H9 (cell line): ENCODE results near the gene AGR3. TPM values are rescaled to one million over a fixed set of nuclear protein-coding genes. Genes with fewer than 3 reads are reported as not detected.

Experiments used
- DNase-seq: peaks from one replicate; pipeline ENCODE4 v3.0.0-alpha.2; 2017
- H2AFZ ChIP-seq: one replicate; pipeline ENCODE4 v1.6.1; 2013; ENCODE audit warnings: mild to moderate bottlenecking, low read length, control low read depth, moderate library complexity
- H2AK5ac ChIP-seq: 2 replicates; pipeline ENCODE4 v1.6.1; 2013; ENCODE audit warnings: low read length, control low read depth, mixed read lengths; ENCODE audit not compliant: insufficient read length
- H2BK120ac ChIP-seq: one replicate; pipeline ENCODE4 v1.6.1; 2013; ENCODE audit warnings: low read depth, mild to moderate bottlenecking, low read length, control low read depth, inconsistent platforms; ENCODE audit not compliant: poor library complexity, severe bottlenecking
- H2BK12ac ChIP-seq: 2 replicates; pipeline ENCODE4 v1.6.1; 2013; ENCODE audit warnings: low read length, control low read depth, mixed read lengths, low read depth; ENCODE audit not compliant: insufficient read length
- H2BK15ac ChIP-seq: 2 replicates; pipeline ENCODE4 v1.6.1; 2013; ENCODE audit warnings: low read depth, low read length, control low read depth
- H2BK20ac ChIP-seq: one replicate; pipeline ENCODE4 v1.6.1; 2013; ENCODE audit warnings: low read depth, mild to moderate bottlenecking, low read length, control low read depth, inconsistent platforms; ENCODE audit not compliant: poor library complexity, severe bottlenecking
- H2BK5ac ChIP-seq: 2 replicates; pipeline ENCODE4 v1.6.1; 2013; ENCODE audit warnings: low read length, control low read depth, mixed read lengths; ENCODE audit not compliant: insufficient read length
- H3K14ac ChIP-seq: 2 replicates; pipeline ENCODE4 v1.6.1; 2013; ENCODE audit warnings: low read length, control low read depth; ENCODE audit not compliant: insufficient read depth
- H3K18ac ChIP-seq: 2 replicates; pipeline ENCODE4 v1.6.1; 2013; ENCODE audit warnings: low read depth, mild to moderate bottlenecking, mixed read lengths, low read length, control low read depth; ENCODE audit not compliant: insufficient read length
- H3K23ac ChIP-seq: 2 replicates; pipeline ENCODE4 v1.6.1; 2013; ENCODE audit warnings: low read length, control low read depth, mixed read lengths, low read depth; ENCODE audit not compliant: insufficient read length
- H3K23me2 ChIP-seq: 2 replicates; pipeline ENCODE4 v1.6.1; 2013; ENCODE audit warnings: low read depth, mild to moderate bottlenecking, mixed read lengths, low read length, control low read depth; ENCODE audit not compliant: insufficient read length, poor library complexity, severe bottlenecking
- H3K27ac ChIP-seq: 2 replicates; pipeline ENCODE4 v1.5.1; 2013; ENCODE audit warnings: low read length, control low read depth, mixed read lengths, low read depth; ENCODE audit not compliant: insufficient read length
- H3K27me3 ChIP-seq: 2 replicates; pipeline ENCODE4 v1.6.1; 2013; ENCODE audit warnings: low read length, control low read depth, inconsistent platforms; ENCODE audit not compliant: insufficient read depth
- H3K4ac ChIP-seq: 2 replicates; pipeline ENCODE4 v1.6.1; 2013; ENCODE audit warnings: low read depth, mild to moderate bottlenecking, control low read depth, inconsistent platforms, low read length, moderate library complexity
- H3K4me1 ChIP-seq: 2 replicates; pipeline ENCODE4 v1.6.1; 2013; ENCODE audit warnings: low read length, control low read depth, inconsistent platforms; ENCODE audit not compliant: insufficient read depth
- H3K4me2 ChIP-seq: 2 replicates; pipeline ENCODE4 v1.6.1; 2013; ENCODE audit warnings: low read length, control low read depth, mixed read lengths; ENCODE audit not compliant: insufficient read length, insufficient read depth
- H3K56ac ChIP-seq: 2 replicates; pipeline ENCODE4 v1.6.1; 2013; ENCODE audit warnings: low read depth, mild to moderate bottlenecking, mixed read lengths, low read length, control low read depth; ENCODE audit not compliant: insufficient read length
- H3K79me1 ChIP-seq: 2 replicates; pipeline ENCODE4 v1.6.1; 2013; ENCODE audit warnings: low read depth, mild to moderate bottlenecking, moderate library complexity, low read length, control low read depth, inconsistent platforms; ENCODE audit not compliant: insufficient read depth, poor library complexity, severe bottlenecking
- H3K79me2 ChIP-seq: 2 replicates; pipeline ENCODE4 v1.6.1; 2013; ENCODE audit warnings: low read length, control low read depth, inconsistent platforms; ENCODE audit not compliant: insufficient read depth
- H3K9ac ChIP-seq: 2 replicates; pipeline ENCODE4 v1.6.1; 2013; ENCODE audit warnings: low read length, control low read depth, mixed read lengths; ENCODE audit not compliant: insufficient read length; ENCODE audit errors: extremely low read depth
- H3K9me3 ChIP-seq: one replicate; pipeline ENCODE4 v1.6.1; 2013; ENCODE audit warnings: low read depth, low read length, inconsistent platforms; ENCODE audit not compliant: control insufficient read depth
- H3T11ph ChIP-seq: one replicate; pipeline ENCODE4 v1.6.1; 2013; ENCODE audit warnings: mild to moderate bottlenecking, low read length, control low read depth, inconsistent platforms
- H4K20me1 ChIP-seq: one replicate; pipeline ENCODE4 v1.6.1; 2013; ENCODE audit not compliant: control insufficient read depth, insufficient read length, insufficient read depth
- H4K5ac ChIP-seq: 2 replicates; pipeline ENCODE4 v1.6.1; 2013; ENCODE audit warnings: low read depth, mild to moderate bottlenecking, mixed read lengths, low read length, control low read depth; ENCODE audit not compliant: insufficient read length
- H4K8ac ChIP-seq: replicated peaks from 2 replicates; pipeline ENCODE4 v1.6.1; 2013; ENCODE audit warnings: low read length, control low read depth, mixed read lengths, low read depth; ENCODE audit not compliant: insufficient read length
- H4K91ac ChIP-seq: 2 replicates; pipeline ENCODE4 v1.6.1; 2013; ENCODE audit warnings: low read depth, mild to moderate bottlenecking, moderate library complexity, mixed read lengths, low read length, control low read depth; ENCODE audit not compliant: insufficient read length
- H3K27ac Mint-ChIP-seq, 3 experiments: 2 replicates in 2 of 3; 3 replicates in 1 of 3; pipeline ENCODE4 v1.8.0; 2020 to 2021; ENCODE audit warnings: mixed read lengths in 3 of 3, mild to moderate bottlenecking in 1 of 3, moderate library complexity in 1 of 3
- H3K27me3 Mint-ChIP-seq: 2 replicates; pipeline ENCODE4 v1.8.0; 2021; ENCODE audit warnings: low read depth, mild to moderate bottlenecking, moderate library complexity, mixed read lengths
- H3K36me3 Mint-ChIP-seq, 3 experiments: 2 replicates in 2 of 3; 3 replicates in 1 of 3; pipeline ENCODE4 v1.8.0; 2020 to 2021; ENCODE audit warnings: low read depth in 3 of 3, mixed read lengths in 3 of 3; ENCODE audit not compliant: insufficient read depth in 1 of 3
- H3K4me1 Mint-ChIP-seq, 2 experiments: 2 replicates each; pipeline ENCODE4 v1.8.0; 2020; ENCODE audit warnings: mixed read lengths in 2 of 2
- H3K4me3 Mint-ChIP-seq, 2 experiments: 2 replicates in 1 of 2; 3 replicates in 1 of 2; pipeline ENCODE4 v1.8.0; 2020 to 2021; ENCODE audit warnings: mild to moderate bottlenecking in 2 of 2, mixed read lengths in 2 of 2, moderate library complexity in 1 of 2
- H3K9me3 Mint-ChIP-seq, 2 experiments: 2 replicates in 1 of 2; 3 replicates in 1 of 2; pipeline ENCODE4 v1.8.0; 2020; ENCODE audit warnings: mild to moderate bottlenecking in 2 of 2, mixed read lengths in 2 of 2, moderate library complexity in 1 of 2
- CTCF ChIP-seq: fragments of 200-600 bp; sonication (generic); conservative IDR thresholded peaks from 3 replicates; pipeline ENCODE4 v1.8.0; 2021; ENCODE audit warnings: antibody characterized with exemption, mild to moderate bottlenecking
- WGBS: extraction: QIAGEN DNeasy Blood & Tissue Kit; methylation state at CpG from one replicate; pipeline ENCODE4 v1.1.7; 2013; ENCODE audit warnings: missing lambda C conversion rate, low lambda C conversion rate, mixed read lengths; ENCODE audit not compliant: insufficient read length; ENCODE audit errors: extremely low coverage; 5-methylcytosine and 5-hydroxymethylcytosine counted together
- total RNA-seq: library from RNA; stranded (reverse); gene quantifications from 2 replicates; pipeline ENCODE4 v1.2.1, GENCODE V29; 2021

AGR3 gene
- total RNA-seq, 1 experiment from 2014 or later: not detected

DNA sequence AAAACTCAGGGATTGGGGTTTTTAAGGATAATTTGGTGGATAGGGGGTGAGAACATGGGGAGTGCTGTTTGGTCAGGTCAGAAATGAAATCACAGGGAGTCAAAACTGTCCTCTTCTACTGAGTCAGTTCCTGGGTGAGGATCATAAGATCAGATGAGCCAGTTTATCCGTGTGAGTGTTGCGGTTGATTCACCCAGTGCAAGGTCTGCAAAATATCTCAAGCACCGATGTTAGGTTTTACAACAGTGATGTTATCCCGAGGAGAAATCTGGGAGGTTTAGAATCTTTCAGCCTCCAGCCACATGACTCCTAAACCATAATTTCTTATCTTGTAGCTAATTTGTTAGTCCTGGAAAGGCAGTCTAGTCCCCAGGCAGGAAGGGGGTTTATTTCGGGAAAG is 45.3 kb downstream of the AGR3 start:
- Histone ChIP-seq H3K79me1 (no peaks in the 10 kb centered on the region), H3T11ph (no peak overlapping the region), H2BK15ac (no peak overlapping the region), H3K9ac (no peak overlapping the region), H2AFZ (no peak overlapping the region), H3K23me2 (no peaks in the 10 kb centered on the region), H3K4me1 (no peaks in the 10 kb centered on the region), H3K79me2 (no peaks in the 10 kb centered on the region), H3K27ac (no peak overlapping the region), H4K91ac (no peak overlapping the region), H3K4me2 (no peak overlapping the region), H2AK5ac (no peak overlapping the region), H2BK5ac (no peak overlapping the region), H3K18ac (no peak overlapping the region), H3K56ac (no peak overlapping the region), H3K4ac (no peak overlapping the region), H3K27me3 (no peaks in the 10 kb centered on the region), H3K23ac (no peak overlapping the region), H2BK120ac (no peak overlapping the region), H4K20me1 (no peaks in the 10 kb centered on the region), H4K5ac (no peak overlapping the region), H3K9me3 (no peaks in the 10 kb centered on the region), H3K14ac (no peak overlapping the region), H2BK20ac (no peak overlapping the region), H4K8ac (no peak overlapping the region), H2BK12ac (no peak overlapping the region)
- Mint-ChIP-seq H3K27me3 (no peaks in the 10 kb centered on the region), H3K4me3 (no peak overlapping the region), H3K4me1 (peaks cover 5% of the 10 kb centered on the region in 2 experiments), H3K36me3 (no peaks in the 10 kb centered on the region), H3K9me3 (no peaks in the 10 kb centered on the region), H3K27ac (no peak overlapping the region)
- no peak for TF ChIP-seq CTCF
- no CpG with 5 or more reads among the region's 5 CpGs for WGBS
- no peak for DNase-seq
